GM18951 (cell line): ENCODE results near the gene SBK2.
"Not testable (repeated sequence)": the region's sequence is repeated elsewhere in the genome, so short reads cannot be mapped to it uniquely, and the experiment has no call there.

ENCODE experiments used
- POLR2A ChIP-seq: IDR thresholded peaks from 4 replicates; pipeline ENCODE4 v1.6.1; 2011; ENCODE audit warnings: mild to moderate bottlenecking; ENCODE audit not compliant: insufficient read length, insufficient read depth; ENCODE audit errors: extremely low read depth
- in situ Hi-C: fragments of 300-500 bp; cut with MboI; formaldehyde crosslinking; loops from one replicate; pipeline ENCODE4 v1.12.0; 2022; ENCODE audit warnings: low sequenced_read_pairs, mixed read lengths, inconsistent platforms; ENCODE audit not compliant: unreplicated experiment

Gene SBK2

GRCh38 chr19:55536951-55537740 lies at the start of gene SBK2:
Gene SBK2, minus strand, starts transcription at chr19:55537133. Its CDS starts 839 bp downstream, at chr19:55536294.
- no peak for TF ChIP-seq POLR2A
- in situ Hi-C loops: no loop called here

- in situ Hi-C loops: no loop called here
- no peak for TF ChIP-seq POLR2A
Measured at GRCh38 chr19:55585658-55586339, 48.9 kb upstream of the SBK2 start.

- in situ Hi-C loops: no loop called here
- no peak for TF ChIP-seq POLR2A
Measured at GRCh38 chr19:55584871-55585270, 47.9 kb upstream of the SBK2 start.

- in situ Hi-C loops: not testable (repeated sequence)
Measured at GRCh38 chr19:55583897-55584296, 47.0 kb upstream of the SBK2 start.

- in situ Hi-C loops: not testable (repeated sequence)
Measured at GRCh38 chr19:55582284-55582683, 45.4 kb upstream of the SBK2 start.

- in situ Hi-C loops: no loop called here
- no peak for TF ChIP-seq POLR2A
Measured at GRCh38 chr19:55581823-55582223, 44.9 kb upstream of the SBK2 start.

GRCh38 chr19:55581145-55581822 lies 44.4 kb upstream of the SBK2 start:
- in situ Hi-C loops: no loop called here
- no peak for TF ChIP-seq POLR2A

GRCh38 chr19:55580628-55581144 lies 43.8 kb upstream of the SBK2 start, which contains the start of gene ZNF579:
Gene ZNF579, minus strand, starts transcription at chr19:55580848. Its CDS starts 1,209 bp downstream, at chr19:55579639.
- in situ Hi-C loops: no loop called here
- peak; percentile 62 for TF ChIP-seq POLR2A

- no peak for TF ChIP-seq POLR2A
- in situ Hi-C loops: no loop called here
Measured at GRCh38 chr19:55579766-55580621, 43.1 kb upstream of the SBK2 start.

GRCh38 chr19:55578761-55579747 lies 42.1 kb upstream of the SBK2 start:
- in situ Hi-C loops: no loop called here
- TF ChIP-seq POLR2A: no peak

GRCh38 chr19:55578031-55578760 lies 41.3 kb upstream of the SBK2 start:
- in situ Hi-C loops: no loop called here
- TF ChIP-seq POLR2A: no peak
